ENCODE measurements around the gene COL4A6.

- TF ChIP-seq PPARA (CRISPR knock-in tag; IDR thresholded peaks at IDR 0.05; ENCODE audit: borderline replicate concordance): no peak
- no peak for TF ChIP-seq ESRRG (CRISPR knock-in tag; IDR thresholded peaks at IDR 0.05)
- no peak for TF ChIP-seq OSR1 (CRISPR knock-in tag; IDR thresholded peaks at IDR 0.05)
- TF ChIP-seq PATZ1 (CRISPR knock-in tag; IDR thresholded peaks at IDR 0.05; ENCODE audit: borderline replicate concordance): no peak
- TF ChIP-seq ZNF8 (CRISPR knock-in tag; IDR thresholded peaks at IDR 0.05): no peak
These were observed 78.2 kb downstream of the COL4A6 start for GRCh38 chrX:108359806-108360602.
